IPS DF 6.9 (cell line): ENCODE measurements around the gene POU2F3.

ENCODE experiments used
- DNase-seq: peaks from one replicate; pipeline ENCODE4 v3.0.0-alpha.2; 2013; ENCODE audit warnings: low read depth, low spot score
- H3K27ac ChIP-seq: one replicate; pipeline ENCODE4 v1.5.1; 2013; ENCODE audit warnings: low read length, control low read depth
- H3K27me3 ChIP-seq: 2 replicates; pipeline ENCODE4 v1.6.1; 2013; ENCODE audit warnings: mild to moderate bottlenecking, low read length; ENCODE audit not compliant: control insufficient read depth, insufficient read depth
- H3K36me3 ChIP-seq: 2 replicates; pipeline ENCODE4 v1.6.1; 2013; ENCODE audit warnings: low read length; ENCODE audit not compliant: control insufficient read depth, insufficient read depth
- H3K4me1 ChIP-seq: 2 replicates; pipeline ENCODE4 v1.6.1; 2013; ENCODE audit warnings: low read length; ENCODE audit not compliant: control insufficient read depth, insufficient read depth
- H3K4me3 ChIP-seq: 2 replicates; pipeline ENCODE4 v1.5.1; 2013; ENCODE audit warnings: mild to moderate bottlenecking, low read length
- H3K9me3 ChIP-seq: 2 replicates; pipeline ENCODE4 v1.6.1; 2013; ENCODE audit warnings: low read length, inconsistent platforms; ENCODE audit not compliant: control insufficient read depth, insufficient read depth
- WGBS: extraction: QIAGEN DNeasy Blood & Tissue Kit; methylation state at CpG from one replicate; pipeline ENCODE4 v1.1.7; 2013; ENCODE audit warnings: mixed read lengths, missing lambda C conversion rate; ENCODE audit not compliant: insufficient read length, insufficient coverage; 5-methylcytosine and 5-hydroxymethylcytosine counted together

The POU2F3 gene

GRCh38 chr11:120239713-120240640 lies at the start of gene POU2F3:
POU2F3 (plus strand) TSS chr11:120240140; CDS start chr11:120240344, 204 bp downstream.
- Histone ChIP-seq H3K27me3 (peaks cover 8% of the 10 kb centered on the region), H3K4me3 (peak within 1 kb of the TSS; percentile 36; the same call in 1 of the 2 replicates), H3K4me1 (peaks cover 4% of the 10 kb centered on the region), H3K9me3 (no peaks in the 10 kb centered on the region), H3K27ac (no peak within 1 kb of the TSS), H3K36me3 (no peaks in the 10 kb centered on the region)
- no CpG with 5 or more reads among the region's 66 CpGs for WGBS
- DNase-seq: no peak

GRCh38 chr11:120191058-120191457 lies 48.9 kb upstream of the POU2F3 start:
- Histone ChIP-seq H3K36me3 (no peaks in the 10 kb centered on the region), H3K4me1 (no peaks in the 10 kb centered on the region; the same call in 1 of the 2 replicates), H3K4me3 (no peak overlapping the region), H3K9me3 (no peaks in the 10 kb centered on the region), H3K27ac (no peak overlapping the region), H3K27me3 (no peaks in the 10 kb centered on the region)
- no peak for DNase-seq
- no CpG with 5 or more reads among the region's 4 CpGs for WGBS

DNA sequence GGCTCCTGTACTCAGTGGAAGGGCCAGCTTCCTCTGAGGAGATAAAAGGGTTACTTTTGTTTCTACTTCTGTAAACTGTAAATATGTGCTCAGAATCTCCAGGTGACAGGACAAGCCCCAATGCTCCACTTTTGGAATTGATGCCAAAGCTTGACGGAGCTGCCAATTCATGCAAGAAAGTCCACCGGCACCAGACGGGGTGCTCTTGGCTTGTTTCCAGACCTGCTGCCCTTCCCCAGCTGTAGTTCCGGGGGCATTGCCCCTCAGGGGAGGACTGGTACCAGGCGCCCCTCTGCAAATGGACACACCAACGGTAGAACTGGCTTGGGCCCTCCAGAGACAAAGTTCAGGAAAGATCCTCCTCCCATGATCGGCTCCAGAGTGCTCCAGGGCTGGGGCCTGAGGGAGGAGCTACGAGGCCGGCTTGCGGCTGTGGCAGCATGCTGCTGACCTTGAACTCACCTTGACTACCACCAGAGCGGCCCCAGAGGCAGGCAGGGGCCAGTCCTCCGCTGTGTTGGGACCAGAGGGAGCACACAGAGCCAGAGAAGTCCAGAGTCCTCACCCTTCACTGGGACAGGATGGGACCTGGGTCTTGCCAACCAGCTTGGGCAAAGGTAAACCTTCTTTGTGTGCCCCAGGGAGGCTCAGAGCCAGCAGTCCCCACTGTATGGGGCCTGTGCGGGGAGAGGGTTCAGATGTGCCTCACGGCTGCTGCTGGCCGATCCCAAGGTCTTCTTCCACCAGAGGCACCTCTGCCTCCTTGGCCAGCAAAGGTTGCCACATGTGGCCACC lies 46.9 kb upstream of the POU2F3 start:
- Histone ChIP-seq H3K36me3 (no peaks in the 10 kb centered on the region), H3K4me3 (no peak overlapping the region), H3K9me3 (no peaks in the 10 kb centered on the region), H3K4me1 (peaks cover 2% of the 10 kb centered on the region; the same call in 1 of the 2 replicates), H3K27ac (no peak overlapping the region), H3K27me3 (peaks cover 4% of the 10 kb centered on the region; the same call in 1 of the 2 replicates)
- DNase-seq: no peak
- WGBS: no CpG with 5 or more reads among the region's 15 CpGs

DNA sequence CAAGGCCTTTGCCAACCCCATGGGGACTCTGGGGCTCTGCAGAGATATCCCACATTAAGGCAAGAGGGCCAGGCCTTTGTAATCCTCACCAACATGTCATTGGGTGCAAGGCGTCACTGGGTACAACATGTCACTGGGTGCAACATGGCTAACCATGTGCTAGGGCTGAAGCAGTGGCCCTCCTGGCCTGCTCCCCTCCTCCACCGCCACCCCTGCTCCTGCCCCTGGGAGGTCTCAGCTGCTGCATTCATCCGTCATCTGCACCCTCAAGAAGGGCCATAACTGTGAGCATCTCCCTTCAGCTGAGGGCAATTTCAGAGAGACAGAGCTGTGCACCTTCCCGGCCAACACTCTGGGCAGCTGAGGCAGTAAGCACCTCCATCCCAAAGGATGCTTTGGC lies 45.8 kb upstream of the POU2F3 start:
- Histone ChIP-seq H3K9me3 (no peaks in the 10 kb centered on the region), H3K27me3 (peaks cover 13% of the 10 kb centered on the region; the same call in 1 of the 2 replicates), H3K4me3 (no peak overlapping the region), H3K27ac (no peak overlapping the region), H3K36me3 (no peaks in the 10 kb centered on the region), H3K4me1 (peaks cover 2% of the 10 kb centered on the region; the same call in 1 of the 2 replicates)
- no CpG with 5 or more reads among the region's 4 CpGs for WGBS
- DNase-seq: no peak

DNA sequence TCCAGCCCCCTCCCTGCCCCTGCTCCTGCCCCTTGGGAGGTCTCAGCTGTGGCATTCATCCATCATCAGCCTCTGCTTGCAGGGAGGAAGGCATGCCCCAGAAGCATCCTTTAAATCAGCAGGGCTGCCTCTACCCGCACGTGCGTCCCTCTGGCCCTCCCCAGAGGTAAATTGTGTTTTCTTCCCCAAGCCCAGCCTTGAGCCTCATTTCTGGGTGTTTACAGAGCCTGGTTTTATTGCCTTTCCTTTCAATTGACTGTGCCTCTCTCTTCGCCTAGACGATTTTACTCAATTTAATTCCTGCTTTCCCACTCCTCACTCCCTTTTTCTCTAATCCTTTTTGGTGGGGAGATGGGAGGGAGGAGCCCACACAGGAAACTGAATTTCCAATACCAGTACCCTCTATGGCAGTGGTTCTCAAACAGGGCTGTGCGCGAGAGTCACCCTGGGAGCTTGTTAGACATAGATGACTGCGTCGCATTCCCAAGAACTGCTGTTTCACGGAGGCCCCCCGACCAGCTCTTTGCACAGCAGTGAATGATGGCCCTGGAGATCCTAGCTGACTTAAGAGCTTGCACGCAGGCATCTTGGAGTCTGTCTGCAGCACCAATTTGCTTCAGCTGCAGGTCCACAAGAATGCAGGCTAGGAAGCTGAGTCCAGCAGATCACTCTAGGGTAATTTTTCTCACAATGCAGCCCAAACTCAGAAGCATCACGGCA lies 44.2 kb upstream of the POU2F3 start:
- Histone ChIP-seq H3K27me3 (peaks cover 20% of the 10 kb centered on the region), H3K27ac (no peak overlapping the region), H3K36me3 (no peaks in the 10 kb centered on the region)

GRCh38 chr11:120196826-120197225 lies 43.1 kb upstream of the POU2F3 start:
- Histone ChIP-seq H3K27me3 (peaks cover 26% of the 10 kb centered on the region), H3K4me1 (peaks cover 6% of the 10 kb centered on the region), H3K27ac (no peak overlapping the region), H3K9me3 (no peaks in the 10 kb centered on the region), H3K4me3 (no peak overlapping the region), H3K36me3 (no peaks in the 10 kb centered on the region)
- no peak for DNase-seq
- no CpG with 5 or more reads among the region's 6 CpGs for WGBS

More for the DNA sequence above, 44.2 kb upstream of the POU2F3 start:
- WGBS: no CpG with 5 or more reads among the region's 13 CpGs
- no peak overlapping the region for H3K4me3 ChIP-seq
- no peaks in the 10 kb centered on the region for H3K9me3 ChIP-seq
- no peak for DNase-seq
- H3K4me1 ChIP-seq: peaks cover 6% of the 10 kb centered on the region

DNA sequence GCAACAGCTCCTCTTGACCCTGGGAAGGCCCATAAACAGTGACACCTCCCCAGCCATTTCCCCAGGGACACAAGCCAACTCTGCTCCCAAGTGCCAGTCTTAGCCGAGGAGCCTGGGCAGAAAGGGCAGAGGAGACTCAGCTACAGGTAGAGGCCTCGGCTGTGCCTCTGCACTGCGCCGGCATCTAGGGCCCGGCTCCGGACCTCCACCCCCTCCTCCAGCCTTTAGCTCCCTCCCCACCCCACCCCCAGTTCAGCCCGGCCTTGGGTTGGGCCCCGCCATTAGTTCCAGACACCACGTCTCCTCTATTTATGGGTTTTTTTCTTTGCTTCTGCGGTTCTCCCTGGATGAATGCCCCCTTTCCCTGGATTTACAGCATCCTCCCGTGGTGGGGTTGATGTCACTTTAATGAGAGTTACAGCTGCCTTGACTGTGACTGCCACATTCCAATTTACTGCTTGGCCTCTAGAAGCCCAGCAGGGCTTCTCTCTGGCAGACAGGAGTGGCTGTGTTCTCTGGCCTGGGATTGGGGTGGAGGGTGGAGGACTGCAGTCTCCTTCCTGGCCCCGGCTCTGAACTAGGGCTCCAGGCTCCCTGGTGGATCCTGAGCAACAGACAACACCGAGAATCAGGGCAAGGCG lies 42.6 kb upstream of the POU2F3 start:
- no peak overlapping the region for H3K4me3 ChIP-seq

DNA sequence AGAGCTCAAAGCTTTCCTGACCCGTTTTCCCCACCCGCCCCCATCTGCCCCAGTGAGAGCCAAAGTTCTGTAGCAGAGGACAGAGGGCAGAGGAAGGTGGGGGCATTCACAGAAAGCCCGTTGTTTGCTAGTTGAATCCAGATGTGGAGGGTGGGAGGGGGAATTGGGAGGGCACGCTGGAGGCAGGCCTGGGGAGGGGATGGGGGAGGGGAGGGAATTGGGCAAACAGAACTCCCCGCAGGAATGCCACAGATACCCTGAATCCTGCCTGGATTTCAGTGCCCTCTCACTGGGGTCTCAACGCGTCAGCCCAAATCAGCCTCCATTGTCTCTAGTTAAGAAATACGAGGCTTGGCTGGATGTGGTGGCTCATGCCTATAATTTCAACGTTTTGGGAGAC lies 42.0 kb upstream of the POU2F3 start:
- peaks cover 28% of the 10 kb centered on the region for H3K27me3 ChIP-seq
- no peak for DNase-seq
- WGBS: no CpG with 5 or more reads among the region's 9 CpGs
- no peaks in the 10 kb centered on the region for H3K36me3 ChIP-seq
- peaks cover 6% of the 10 kb centered on the region for H3K4me1 ChIP-seq
- H3K9me3 ChIP-seq: no peaks in the 10 kb centered on the region
- no peak overlapping the region for H3K27ac ChIP-seq
- H3K4me3 ChIP-seq: no peak overlapping the region

More for the DNA sequence above, 42.6 kb upstream of the POU2F3 start:
- no CpG with 5 or more reads among the region's 14 CpGs for WGBS
- no peak for DNase-seq
- Histone ChIP-seq H3K27me3 (peaks cover 28% of the 10 kb centered on the region), H3K36me3 (no peaks in the 10 kb centered on the region), H3K4me1 (peaks cover 6% of the 10 kb centered on the region), H3K27ac (no peak overlapping the region), H3K9me3 (no peaks in the 10 kb centered on the region)

GRCh38 chr11:120198403-120198786 lies 41.5 kb upstream of the POU2F3 start:
- no CpG with 5 or more reads among the region's 5 CpGs for WGBS
- no peaks in the 10 kb centered on the region for H3K36me3 ChIP-seq
- peaks cover 28% of the 10 kb centered on the region for H3K27me3 ChIP-seq
- no peaks in the 10 kb centered on the region for H3K9me3 ChIP-seq
- no peak overlapping the region for H3K4me3 ChIP-seq
- H3K27ac ChIP-seq: no peak overlapping the region
- peaks cover 6% of the 10 kb centered on the region for H3K4me1 ChIP-seq
- DNase-seq: no peak
